HepG2 (cell line): ENCODE results near the gene SP110. TPM values are rescaled to one million over a fixed set of nuclear protein-coding genes. Genes with fewer than 3 reads are reported as not detected.
A peak's percentile ranks its signal among the peaks of the same experiment; 100 is the strongest.

Experiments
- ATAC-seq: fragments of 200-7000 bp; cut with Tn5 transposase; 3 replicates; pipeline ENCODE4 v1.9.1; 2020; ENCODE audit warnings: mild to moderate bottlenecking, moderate library complexity
- BruUV-seq: library from RNA; stranded (reverse); fragments of 400-500 nt; replicated peaks from 2 replicates; lab custom pipeline; 2021; lab: Mats Ljungman, UMichigan
- CTCF ChIA-PET: fragments of 300-600 bp; formaldehyde crosslinking; extraction: SDS; loops from one replicate; lab custom pipeline; 2021; ENCODE audit warnings: low total read pairs, inconsistent platforms, low intra/inter-chr PET ratio; lab: Yijun Ruan, JAX
- POLR2A ChIA-PET: fragments of 350-600 bp; sonication (Branson Sonifier 250); formaldehyde crosslinking; loops from one replicate; lab custom pipeline; 2020; ENCODE audit warnings: antibody characterized with exemption, inconsistent platforms; lab: Yijun Ruan, JAX
- DNase-seq: peaks from one replicate; pipeline ENCODE4 v3.0.0-alpha.2; 2015; ENCODE audit warnings: low spot score
- FAIRE-seq: peaks from 3 replicates; lab custom pipeline; 2011; peaks lifted over from hg19 to GRCh38; lab: Jason Lieb, UNC
- H2AFZ ChIP-seq: one replicate; pipeline ENCODE4 v1.6.1; 2011; ENCODE audit warnings: low read length, inconsistent platforms
- H3K27ac ChIP-seq: fragments of 300-600 bp; 3 replicates; pipeline ENCODE4 v1.8.0; 2011; ENCODE audit warnings: mixed run types, mild to moderate bottlenecking, mixed read lengths, low read length, inconsistent platforms; ENCODE audit not compliant: insufficient read depth; ENCODE audit errors: extremely low read length
- H3K27me3 ChIP-seq, 2 experiments: fragments of 200-600 bp in 1 of 2; 2 replicates in 1 of 2; 3 replicates in 1 of 2; pipeline versions ENCODE4 v1.6.0 to v1.8.0; 2011; ENCODE audit warnings: low read length in 2 of 2, mild to moderate bottlenecking in 2 of 2, moderate library complexity in 2 of 2, inconsistent platforms in 1 of 2; ENCODE audit not compliant: insufficient read depth in 2 of 2, control insufficient read depth in 1 of 2
- H3K36me3 ChIP-seq, 2 experiments: fragments of 200-600 bp in 1 of 2; replicated peaks in 1 of 2; 2 replicates in 1 of 2; 3 replicates in 1 of 2; pipeline versions ENCODE4 v1.5.1 to v1.8.0; 2011; ENCODE audit warnings: low read length in 2 of 2, inconsistent platforms in 1 of 2; ENCODE audit not compliant: insufficient read depth in 2 of 2, control insufficient read depth in 1 of 2
- H3K4me1 ChIP-seq: 2 replicates; pipeline ENCODE4 v1.5.1; 2012; ENCODE audit warnings: low read length, inconsistent platforms; ENCODE audit not compliant: insufficient read depth
- H3K4me2 ChIP-seq: 2 replicates; pipeline ENCODE4 v1.6.0; 2011; ENCODE audit warnings: low read depth, low read length, inconsistent platforms
- H3K4me3 ChIP-seq, 3 experiments: fragments of 200-600 bp in 1 of 3; sonication (generic), shearing (Covaris generic) in 1 of 3; replicated peaks in 1 of 3; 2 replicates each; pipeline ENCODE4 v1.5.1; 2011 to 2016; ENCODE audit warnings: low read length in 3 of 3, inconsistent platforms in 2 of 3, low read depth in 2 of 3, mild to moderate bottlenecking in 2 of 3, control low read depth in 1 of 3, mixed read lengths in 1 of 3; ENCODE audit not compliant: insufficient read depth in 1 of 3
- H3K79me2 ChIP-seq: one replicate; pipeline ENCODE4 v1.6.1; 2011; ENCODE audit warnings: low read length, inconsistent platforms; ENCODE audit not compliant: insufficient read depth
- H3K9ac ChIP-seq: 2 replicates; pipeline ENCODE4 v1.6.0; 2011; ENCODE audit warnings: mild to moderate bottlenecking, low read depth, low read length, inconsistent platforms; ENCODE audit not compliant: insufficient read depth
- H3K9me3 ChIP-seq: 2 replicates; pipeline ENCODE4 v1.5.1; 2012; ENCODE audit warnings: mild to moderate bottlenecking, low read length
- H4K20me1 ChIP-seq: 2 replicates; pipeline ENCODE4 v1.6.0; 2011; ENCODE audit warnings: inconsistent platforms, mild to moderate bottlenecking, low read length, moderate library complexity; ENCODE audit not compliant: insufficient read depth
- EZH2 ChIP-seq: conservative IDR thresholded peaks from 2 replicates; pipeline ENCODE4 v1.6.1; 2012; ENCODE audit warnings: mild to moderate bottlenecking, low read depth, low read length, moderate library complexity
- FOSL2 ChIP-seq: sonication (generic); formaldehyde crosslinking; IDR thresholded peaks from 2 replicates; pipeline ENCODE4 v1.4.0; 2020; ENCODE audit warnings: missing genetic modification reagents
- MTA3 ChIP-seq: sonication (generic); formaldehyde crosslinking; IDR thresholded peaks from 2 replicates; pipeline ENCODE4 v1.4.0; 2020; ENCODE audit warnings: missing genetic modification reagents
- NFE2L2 ChIP-seq: fragments of 150-350 bp; IDR thresholded peaks from 2 replicates; pipeline ENCODE4 v1.6.1; 2014; ENCODE audit warnings: low read length
- RAD51 ChIP-seq: fragments of 450-650 bp; IDR thresholded peaks from 2 replicates; pipeline ENCODE4 v1.6.1; 2016; ENCODE audit warnings: borderline replicate concordance
- ZBTB25 ChIP-seq: IDR thresholded peaks from 2 replicates; pipeline ENCODE4 v1.6.1; 2018; ENCODE audit warnings: missing genetic modification reagents
- ZFP82 ChIP-seq: sonication (generic); formaldehyde crosslinking; IDR thresholded peaks from 2 replicates; pipeline ENCODE4 v1.5.1; 2020; ENCODE audit warnings: mild to moderate bottlenecking, missing genetic modification reagents, borderline replicate concordance
- ZNF160 ChIP-seq: sonication (generic); formaldehyde crosslinking; IDR thresholded peaks from 2 replicates; pipeline ENCODE4 v1.8.0; 2022; ENCODE audit warnings: mild to moderate bottlenecking, inconsistent platforms, missing genetic modification reagents
- ZNF224 ChIP-seq: sonication (generic); formaldehyde crosslinking; IDR thresholded peaks from 2 replicates; pipeline ENCODE4 v1.5.0; 2020; ENCODE audit warnings: mild to moderate bottlenecking, missing genetic modification reagents
- ZNF441 ChIP-seq: sonication (generic); formaldehyde crosslinking; IDR thresholded peaks from 2 replicates; pipeline ENCODE4 v1.7.0; 2021; ENCODE audit warnings: missing genetic modification reagents, borderline replicate concordance
- ZNF792 ChIP-seq: IDR thresholded peaks from 2 replicates; pipeline ENCODE4 v1.6.1; 2016
- ZNF883 ChIP-seq: sonication (generic); formaldehyde crosslinking; IDR thresholded peaks from 2 replicates; pipeline ENCODE4 v1.5.1; 2020; ENCODE audit warnings: mild to moderate bottlenecking, missing genetic modification reagents; ENCODE audit errors: not compliant biosample characterization
- WGBS: methylation state at CpG from one replicate; pipeline ENCODE4 v1.1.6; 2017; ENCODE audit warnings: low lambda C conversion rate; 5-methylcytosine and 5-hydroxymethylcytosine counted together
- in situ Hi-C: cut with HindIII; loops from 2 replicates; pipeline ENCODE4 v1.10.0; 2017; ENCODE audit warnings: low pct_unique_long_range_greater_than_20kb; ENCODE audit not compliant: extremely low pct_ligation_motif_present
- intact Hi-C: fragments of 100-400 bp; cut with micrococcal nuclease; formaldehyde crosslinking; loops from one replicate; pipeline ENCODE4 v1.10.0; 2022; ENCODE audit not compliant: unreplicated experiment
- polyA plus RNA-seq, 8 experiments: library from polyadenylated mRNA; depleted of rRNA in 3 of 8; stranded (reverse) in 7 of 8; unstranded in 1 of 8; fragments of >200 nt; fragmentation: Illumina TruSeq in 4 of 8; extraction: Trizol in 4 of 8; gene quantifications; 2 replicates each; pipeline versions ENCODE4 v1.2.1 to v1.2.3, GENCODE V29; 2011 to 2016; ENCODE audit warnings: low read depth in 4 of 8, missing spikeins in 1 of 8, mixed read lengths in 1 of 8; ENCODE audit not compliant: insufficient read depth in 1 of 8
- total RNA-seq, 5 experiments: library from RNA; depleted of rRNA; stranded (reverse); fragments of >200 nt; fragmentation: Illumina TruSeq; extraction: Trizol; gene quantifications; 2 replicates each; pipeline ENCODE4 v1.2.3, GENCODE V29; 2016; ENCODE audit warnings: low read depth in 1 of 5

The SP110 gene
- total and polyA plus RNA-seq, 2 of the 13 experiments (the other 11 are each of a cell fraction or from before 2014, with no cell fraction given), result 7.9 to 10.4 TPM

- H4K20me1 ChIP-seq, result no peaks in the 10 kb centered on the region
- DNase-seq (no peak), ATAC-seq (no peak), FAIRE-seq (no peak)
- TF ChIP-seq ZNF224 (CRISPR knock-in tag) (no peak), ZNF792 (CRISPR knock-in tag) (no peak), ZNF160 (peak; percentile 98), ZFP82 (0 out of 2 replicates have a peak, but pooled peaks have one; percentile 36)
- WGBS, result 47% methylated on average over 2 of the region's 2 CpGs
- no TSS peak for BruUV-seq
- in situ Hi-C loops, result no loop called here
- H3K36me3 ChIP-seq, result no peaks in the 10 kb centered on the region
- H3K4me1 ChIP-seq, result 0 out of 2 replicates have a peak, but pooled peaks cover 6% of the 10 kb centered on the region
- no peak overlapping the region for H3K27ac ChIP-seq
- no peak overlapping the region for H2AFZ ChIP-seq
- CTCF ChIA-PET, result no interaction called here
- no peaks in the 10 kb centered on the region for H3K79me2 ChIP-seq
- intact Hi-C loops, result no loop called here
- no peak overlapping the region for H3K4me2 ChIP-seq
- peaks cover 0 to 8% of the 10 kb centered on the region in 2 experiments; a peak in 3 of 5 replicates for H3K27me3 ChIP-seq
- H3K9me3 ChIP-seq, result peaks cover 10% of the 10 kb centered on the region; the same call in 1 of the 2 replicates
- no peak overlapping the region for H3K9ac ChIP-seq
- H3K4me3 ChIP-seq, result no peak overlapping the region
- POLR2A ChIA-PET, result interaction anchor here (0.9 kb wide), 1 partner anchor 11 kb away, joined by 3 read pairs; the partner anchor contains the start of gene SP110
Measured at GRCh38 chr2:230230496-230231200, 10.9 kb upstream of the SP110 start.

GRCh38 chr2:230230087-230230486 is 10.3 kb upstream of the SP110 start:
- intact Hi-C loops (no loop called here), in situ Hi-C loops (no loop called here)
- H3K27me3 ChIP-seq, result peaks cover 0 to 8% of the 10 kb centered on the region in 2 experiments; a peak in 4 of 5 replicates
- 31% methylated on average over 3 of the region's 3 CpGs for WGBS
- ChIA-PET CTCF (no interaction called here), POLR2A (interaction anchor here (0.9 kb wide), 1 partner anchor 10 kb away, joined by 3 read pairs; the partner anchor contains the start of gene SP110)
- no peak overlapping the region for H3K4me2 ChIP-seq
- no peaks in the 10 kb centered on the region for H3K79me2 ChIP-seq
- H3K27ac ChIP-seq, result no peak overlapping the region
- H3K36me3 ChIP-seq, result no peaks in the 10 kb centered on the region
- no TSS peak for BruUV-seq
- peaks cover 10% of the 10 kb centered on the region; the same call in 1 of the 2 replicates for H3K9me3 ChIP-seq
- H2AFZ ChIP-seq, result no peak overlapping the region
- no peak overlapping the region for H3K4me3 ChIP-seq
- H4K20me1 ChIP-seq, result no peaks in the 10 kb centered on the region
- ATAC-seq, result no peak
- H3K9ac ChIP-seq, result no peak overlapping the region
- 0 out of 2 replicates have a peak, but pooled peaks cover 11% of the 10 kb centered on the region for H3K4me1 ChIP-seq
- peak; percentile 29 for DNase-seq
- no peak for FAIRE-seq
- TF ChIP-seq ZBTB25 (CRISPR knock-in tag) (no peak), RAD51 (no peak), MTA3 (CRISPR knock-in tag) (no peak), EZH2 (no peak), FOSL2 (CRISPR knock-in tag) (peak; percentile 46), ZNF883 (CRISPR knock-in tag) (no peak), NFE2L2 (0 out of 2 replicates have a peak, but pooled peaks have one; percentile 37), ZNF441 (CRISPR knock-in tag) (peak; percentile 46; the same call in 1 of the 2 replicates)
